ENCODE results near the gene RFX3.
A peak's percentile ranks its signal among the peaks of the same experiment; 100 is the strongest.

RFX3 gene

GRCh38 chr9:3244963-3245653 is 280.7 kb downstream of the RFX3 start:
- Histone ChIP-seq H3K9me3 (replicated peaks in 1 of 2; ENCODE audit: control insufficient read depth in 2 of 2, insufficient read depth in 1 of 2, low read depth in 1 of 2, low read length in 2 of 2) (no peaks in the 10 kb centered on the region), H3K79me1 (ENCODE audit: low read depth, low read length) (no peaks in the 10 kb centered on the region), H4K8ac (ENCODE audit: low read depth, low read length) (no peak overlapping the region), H2BK120ac (ENCODE audit: low read depth, low read length) (no peak overlapping the region), H3K27me3 (ENCODE audit: control insufficient read depth in 3 of 3, insufficient read depth in 3 of 3, low read depth in 1 of 3, low read length in 3 of 3) (no peaks in the 10 kb centered on the region), H2BK5ac (ENCODE audit: low read length) (no peak overlapping the region), H3K9ac (ENCODE audit: low read depth, low read length, poor library complexity) (no peak overlapping the region), H2BK15ac (ENCODE audit: low read length) (no peak overlapping the region), H3K4me1 (ENCODE audit: control insufficient read depth in 2 of 2, insufficient read depth in 1 of 2, low read depth in 1 of 2, low read length in 2 of 2) (peaks cover 2 to 3% of the 10 kb centered on the region in 2 donors), H2AK5ac (ENCODE audit: low read depth, low read length) (no peak overlapping the region), H3K4me3 (ENCODE audit: low read length in 2 of 2) (no peak overlapping the region), H3K23ac (ENCODE audit: low read depth, low read length, poor library complexity) (no peak overlapping the region), H3K18ac (ENCODE audit: low read length) (no peak overlapping the region), H3K27ac (replicated peaks; ENCODE audit: low read length) (no peak overlapping the region), H2AFZ (ENCODE audit: low read length) (no peak overlapping the region), H3K4ac (ENCODE audit: low read length) (no peak overlapping the region), H4K91ac (ENCODE audit: low read depth, low read length, poor library complexity) (no peak overlapping the region), H3K14ac (ENCODE audit: low read length) (no peak overlapping the region), H2BK12ac (ENCODE audit: low read length) (no peak overlapping the region), H3K36me3 (replicated peaks in 1 of 2; ENCODE audit: control insufficient read depth in 2 of 2, insufficient read depth in 2 of 2, low read length in 2 of 2) (peaks cover 7 to 61% of the 10 kb centered on the region in 2 donors), H3K4me2 (ENCODE audit: insufficient read depth, low read length, poor library complexity, severe bottlenecking) (no peak overlapping the region)
- DNase-seq (ENCODE audit: low spot score) = no peak
- WGBS, 2 donors (ENCODE audit: extremely low coverage in 2 of 2, insufficient read length in 2 of 2, insufficient replicate concordance in 1 of 2) = no CpG with 5 or more reads among the region's 5 CpGs

- H3K14ac ChIP-seq (ENCODE audit: low read length) = no peak overlapping the region
- H3K36me3 ChIP-seq (replicated peaks in 1 of 2; ENCODE audit: control insufficient read depth in 2 of 2, insufficient read depth in 2 of 2, low read length in 2 of 2) = peaks cover 7 to 59% of the 10 kb centered on the region in 2 donors
- no peak overlapping the region for H3K4ac ChIP-seq (ENCODE audit: low read length)
- H3K4me1 ChIP-seq (ENCODE audit: control insufficient read depth in 2 of 2, insufficient read depth in 1 of 2, low read depth in 1 of 2, low read length in 2 of 2) = peaks cover 2 to 3% of the 10 kb centered on the region in 2 donors
- no peak overlapping the region for H2BK15ac ChIP-seq (ENCODE audit: low read length)
- H3K4me3 ChIP-seq (ENCODE audit: low read length in 2 of 2) = no peak overlapping the region
- H2BK120ac ChIP-seq (ENCODE audit: low read depth, low read length) = no peak overlapping the region
- H3K18ac ChIP-seq (ENCODE audit: low read length) = no peak overlapping the region
- no peaks in the 10 kb centered on the region for H3K79me1 ChIP-seq (ENCODE audit: low read depth, low read length)
- H3K27ac ChIP-seq (replicated peaks; ENCODE audit: low read length) = no peak overlapping the region
- no peak for DNase-seq (ENCODE audit: low spot score)
- H2AK5ac ChIP-seq (ENCODE audit: low read depth, low read length) = no peak overlapping the region
- H3K23ac ChIP-seq (ENCODE audit: low read depth, low read length, poor library complexity) = no peak overlapping the region
- H2BK12ac ChIP-seq (ENCODE audit: low read length) = no peak overlapping the region
- no peak overlapping the region for H2AFZ ChIP-seq (ENCODE audit: low read length)
- WGBS, 2 donors (ENCODE audit: extremely low coverage in 2 of 2, insufficient read length in 2 of 2, insufficient replicate concordance in 1 of 2) = no CpG with 5 or more reads among the region's 4 CpGs
- no peak overlapping the region for H3K4me2 ChIP-seq (ENCODE audit: insufficient read depth, low read length, poor library complexity, severe bottlenecking)
- H4K8ac ChIP-seq (ENCODE audit: low read depth, low read length) = no peak overlapping the region
- H2BK5ac ChIP-seq (ENCODE audit: low read length) = no peak overlapping the region
- H3K9me3 ChIP-seq (replicated peaks in 1 of 2; ENCODE audit: control insufficient read depth in 2 of 2, insufficient read depth in 1 of 2, low read depth in 1 of 2, low read length in 2 of 2) = no peaks in the 10 kb centered on the region
- no peaks in the 10 kb centered on the region for H3K27me3 ChIP-seq (ENCODE audit: control insufficient read depth in 3 of 3, insufficient read depth in 3 of 3, low read depth in 1 of 3, low read length in 3 of 3)
- no peak overlapping the region for H4K91ac ChIP-seq (ENCODE audit: low read depth, low read length, poor library complexity)
- no peak overlapping the region for H3K9ac ChIP-seq (ENCODE audit: low read depth, low read length, poor library complexity)
Observed at GRCh38 chr9:3243683-3244082, 282.1 kb downstream of the RFX3 start.

- Histone ChIP-seq H3K14ac (ENCODE audit: low read length) (no peak overlapping the region), H2BK15ac (ENCODE audit: low read length) (no peak overlapping the region), H3K4ac (ENCODE audit: low read length) (no peak overlapping the region), H4K8ac (ENCODE audit: low read depth, low read length) (no peak overlapping the region), H3K79me1 (ENCODE audit: low read depth, low read length) (peaks cover 2% of the 10 kb centered on the region), H3K18ac (ENCODE audit: low read length) (no peak overlapping the region), H3K9me3 (replicated peaks in 1 of 2; ENCODE audit: control insufficient read depth in 2 of 2, insufficient read depth in 1 of 2, low read depth in 1 of 2, low read length in 2 of 2) (no peaks in the 10 kb centered on the region), H3K36me3 (replicated peaks in 1 of 2; ENCODE audit: control insufficient read depth in 2 of 2, insufficient read depth in 2 of 2, low read length in 2 of 2) (peaks cover 6 to 57% of the 10 kb centered on the region in 2 donors), H2BK12ac (ENCODE audit: low read length) (no peak overlapping the region), H2BK5ac (ENCODE audit: low read length) (no peak overlapping the region), H3K4me2 (ENCODE audit: insufficient read depth, low read length, poor library complexity, severe bottlenecking) (no peak overlapping the region), H4K91ac (ENCODE audit: low read depth, low read length, poor library complexity) (no peak overlapping the region), H2AK5ac (ENCODE audit: low read depth, low read length) (no peak overlapping the region), H3K27ac (replicated peaks; ENCODE audit: low read length) (peak overlapping the region; percentile 44), H3K4me1 (ENCODE audit: control insufficient read depth in 2 of 2, insufficient read depth in 1 of 2, low read depth in 1 of 2, low read length in 2 of 2) (peaks cover 2 to 3% of the 10 kb centered on the region in 2 donors), H2BK120ac (ENCODE audit: low read depth, low read length) (no peak overlapping the region), H2AFZ (ENCODE audit: low read length) (no peak overlapping the region), H3K4me3 (ENCODE audit: low read length in 2 of 2) (no peak overlapping the region), H3K27me3 (ENCODE audit: control insufficient read depth in 3 of 3, insufficient read depth in 3 of 3, low read depth in 1 of 3, low read length in 3 of 3) (no peaks in the 10 kb centered on the region), H3K9ac (ENCODE audit: low read depth, low read length, poor library complexity) (no peak overlapping the region), H3K23ac (ENCODE audit: low read depth, low read length, poor library complexity) (no peak overlapping the region)
- DNase-seq (ENCODE audit: low spot score) = no peak
- WGBS, 2 donors (ENCODE audit: extremely low coverage in 2 of 2, insufficient read length in 2 of 2, insufficient replicate concordance in 1 of 2) = no CpG with 5 or more reads among the region's 3 CpGs
Observed at GRCh38 chr9:3241290-3241689, 284.5 kb downstream of the RFX3 start.

- Histone ChIP-seq H3K36me3 (replicated peaks in 1 of 2; ENCODE audit: control insufficient read depth in 2 of 2, insufficient read depth in 2 of 2, low read length in 2 of 2) (peaks cover 5 to 57% of the 10 kb centered on the region in 2 donors), H2AK5ac (ENCODE audit: low read depth, low read length) (no peak overlapping the region), H2BK12ac (ENCODE audit: low read length) (no peak overlapping the region), H4K91ac (ENCODE audit: low read depth, low read length, poor library complexity) (no peak overlapping the region), H3K79me1 (ENCODE audit: low read depth, low read length) (peaks cover 2% of the 10 kb centered on the region), H3K27ac (replicated peaks; ENCODE audit: low read length) (no peak overlapping the region), H3K27me3 (ENCODE audit: control insufficient read depth in 3 of 3, insufficient read depth in 3 of 3, low read depth in 1 of 3, low read length in 3 of 3) (no peaks in the 10 kb centered on the region), H3K18ac (ENCODE audit: low read length) (no peak overlapping the region), H3K9ac (ENCODE audit: low read depth, low read length, poor library complexity) (no peak overlapping the region), H3K14ac (ENCODE audit: low read length) (no peak overlapping the region), H4K8ac (ENCODE audit: low read depth, low read length) (no peak overlapping the region), H3K4me1 (ENCODE audit: control insufficient read depth in 2 of 2, insufficient read depth in 1 of 2, low read depth in 1 of 2, low read length in 2 of 2) (peaks cover 2 to 3% of the 10 kb centered on the region in 2 donors), H2BK120ac (ENCODE audit: low read depth, low read length) (no peak overlapping the region), H2BK15ac (ENCODE audit: low read length) (no peak overlapping the region), H3K23ac (ENCODE audit: low read depth, low read length, poor library complexity) (no peak overlapping the region), H3K4me2 (ENCODE audit: insufficient read depth, low read length, poor library complexity, severe bottlenecking) (no peak overlapping the region), H2AFZ (ENCODE audit: low read length) (no peak overlapping the region), H2BK5ac (ENCODE audit: low read length) (no peak overlapping the region), H3K4ac (ENCODE audit: low read length) (no peak overlapping the region), H3K9me3 (replicated peaks in 1 of 2; ENCODE audit: control insufficient read depth in 2 of 2, insufficient read depth in 1 of 2, low read depth in 1 of 2, low read length in 2 of 2) (no peaks in the 10 kb centered on the region), H3K4me3 (ENCODE audit: low read length in 2 of 2) (no peak overlapping the region)
- no CpG with 5 or more reads among the region's 3 CpGs for WGBS, 2 donors (ENCODE audit: extremely low coverage in 2 of 2, insufficient read length in 2 of 2, insufficient replicate concordance in 1 of 2)
- DNase-seq (ENCODE audit: low spot score) = peak; percentile 48
Observed at GRCh38 chr9:3240656-3241268, 285.0 kb downstream of the RFX3 start.
